WI38 (cell line): ENCODE data around the gene OR52E6.

Experiments used
- H3K4me3 ChIP-seq: 2 replicates; pipeline ENCODE4 v1.5.1; 2011; ENCODE audit warnings: low read depth, mild to moderate bottlenecking, control low read depth, low read length
- TF ChIP-seq, protein P1 (sequence below): IDR thresholded peaks from 2 replicates; pipeline ENCODE4 v1.5.1; 2012; ENCODE audit warnings: low read depth, mild to moderate bottlenecking, control low read depth, low read length

The OR52E6 gene

DNA sequence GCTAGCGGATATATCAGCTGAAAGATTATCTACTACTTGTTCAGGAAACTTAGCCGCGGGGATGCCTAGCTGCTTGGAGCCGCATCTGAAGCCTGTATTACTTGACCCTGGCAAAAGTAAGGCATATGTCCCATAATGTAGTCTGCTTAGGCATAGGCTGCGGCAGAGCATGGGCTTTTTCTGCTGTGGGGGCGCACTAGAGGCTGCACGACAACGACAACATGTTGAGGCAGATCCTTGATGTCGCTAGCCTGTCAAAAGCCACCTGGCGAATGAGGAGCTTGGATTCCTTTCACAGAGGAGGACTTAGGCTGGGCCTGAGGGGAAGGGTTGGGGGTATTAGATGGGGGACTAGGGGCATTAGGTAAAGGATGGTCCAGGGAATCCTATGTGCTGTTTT, 34.1 kb downstream of the OR52E6 start:
- H3K4me3 ChIP-seq = no peak overlapping the region
- TF ChIP-seq, protein P1, sequence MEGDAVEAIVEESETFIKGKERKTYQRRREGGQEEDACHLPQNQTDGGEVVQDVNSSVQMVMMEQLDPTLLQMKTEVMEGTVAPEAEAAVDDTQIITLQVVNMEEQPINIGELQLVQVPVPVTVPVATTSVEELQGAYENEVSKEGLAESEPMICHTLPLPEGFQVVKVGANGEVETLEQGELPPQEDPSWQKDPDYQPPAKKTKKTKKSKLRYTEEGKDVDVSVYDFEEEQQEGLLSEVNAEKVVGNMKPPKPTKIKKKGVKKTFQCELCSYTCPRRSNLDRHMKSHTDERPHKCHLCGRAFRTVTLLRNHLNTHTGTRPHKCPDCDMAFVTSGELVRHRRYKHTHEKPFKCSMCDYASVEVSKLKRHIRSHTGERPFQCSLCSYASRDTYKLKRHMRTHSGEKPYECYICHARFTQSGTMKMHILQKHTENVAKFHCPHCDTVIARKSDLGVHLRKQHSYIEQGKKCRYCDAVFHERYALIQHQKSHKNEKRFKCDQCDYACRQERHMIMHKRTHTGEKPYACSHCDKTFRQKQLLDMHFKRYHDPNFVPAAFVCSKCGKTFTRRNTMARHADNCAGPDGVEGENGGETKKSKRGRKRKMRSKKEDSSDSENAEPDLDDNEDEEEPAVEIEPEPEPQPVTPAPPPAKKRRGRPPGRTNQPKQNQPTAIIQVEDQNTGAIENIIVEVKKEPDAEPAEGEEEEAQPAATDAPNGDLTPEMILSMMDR = no peak

GRCh38 chr11:5803982-5804381, 37.7 kb downstream of the OR52E6 start:
- no peak overlapping the region for H3K4me3 ChIP-seq
- TF ChIP-seq, protein P1 = no peak

- TF ChIP-seq, protein P1 = no peak
- H3K4me3 ChIP-seq = no peak overlapping the region
These were observed 45.2 kb downstream of the OR52E6 start for GRCh38 chr11:5796541-5796940.

GRCh38 chr11:5791165-5791564, 50.5 kb downstream of the OR52E6 start, which contains the start of gene OR52N1:
OR52N1 (minus strand) TSS chr11:5791265; CDS start chr11:5788816, 2,449 bp downstream.
- TF ChIP-seq, protein P1 = no peak
- no peak within 1 kb of the TSS for H3K4me3 ChIP-seq
